GM19035 (cell line): ENCODE measurements around the gene ITGA2.
A peak's percentile ranks its signal among the peaks of the same experiment; 100 is the strongest.

Experiments used
- ATAC-seq: cut with Tn5 transposase; IDR thresholded peaks from one replicate; pipeline ENCODE4 v1.9.1; 2021; ENCODE audit not compliant: unreplicated experiment

The ITGA2 gene

GRCh38 chr5:52988335-52989024 is 672 bp upstream of the ITGA2 start:
- no peak for ATAC-seq

- peak; percentile 18 for ATAC-seq
Measured at GRCh38 chr5:52989781-52990527, 802 bp downstream of the ITGA2 start.

- no peak for ATAC-seq
Measured at GRCh38 chr5:52990528-52990925, 1.4 kb downstream of the ITGA2 start.

GRCh38 chr5:52993367-52993766 is 4.2 kb downstream of the ITGA2 start:
- no peak for ATAC-seq

GRCh38 chr5:52994266-52994665 is 5.1 kb downstream of the ITGA2 start:
- no peak for ATAC-seq

GRCh38 chr5:52995095-52995494 is 5.9 kb downstream of the ITGA2 start:
- ATAC-seq: no peak

- ATAC-seq: no peak
Measured at GRCh38 chr5:52995914-52996313, 6.8 kb downstream of the ITGA2 start.

GRCh38 chr5:52996979-52997378 is 7.8 kb downstream of the ITGA2 start:
- no peak for ATAC-seq

GRCh38 chr5:52997424-52997823 is 8.3 kb downstream of the ITGA2 start:
- no peak for ATAC-seq

GRCh38 chr5:52998552-52999313 is 9.6 kb downstream of the ITGA2 start:
- ATAC-seq: no peak

GRCh38 chr5:52999344-52999949 is 10.3 kb downstream of the ITGA2 start:
- no peak for ATAC-seq

GRCh38 chr5:53001541-53001940 is 12.4 kb downstream of the ITGA2 start:
- ATAC-seq: no peak

GRCh38 chr5:53002491-53002890 is 13.3 kb downstream of the ITGA2 start:
- ATAC-seq: no peak

- ATAC-seq: no peak
Measured at GRCh38 chr5:53003144-53003543, 14.0 kb downstream of the ITGA2 start.

- no peak for ATAC-seq
Measured at GRCh38 chr5:53006911-53007890, 18.0 kb downstream of the ITGA2 start.

GRCh38 chr5:53008751-53009150 is 19.6 kb downstream of the ITGA2 start:
- ATAC-seq: peak; percentile 96

- ATAC-seq: no peak
Measured at GRCh38 chr5:53009816-53010215, 20.7 kb downstream of the ITGA2 start.

GRCh38 chr5:53010814-53011213 is 21.7 kb downstream of the ITGA2 start:
- no peak for ATAC-seq

GRCh38 chr5:53011233-53011632 is 22.1 kb downstream of the ITGA2 start:
- no peak for ATAC-seq

GRCh38 chr5:53013857-53014256 is 24.7 kb downstream of the ITGA2 start:
- no peak for ATAC-seq
